GM12878 (cell line): Measurements from ENCODE around the gene ENTREP3. TPM values are rescaled to one million over a fixed set of nuclear protein-coding genes. Genes with fewer than 3 reads are reported as not detected.

Source experiments
- ATAC-seq: fragments of 200-7000 bp; cut with Tn5 transposase; 3 replicates; pipeline ENCODE4 v1.9.1; 2020; ENCODE audit warnings: mild to moderate bottlenecking, moderate library complexity
- BruUV-seq: library from RNA; stranded (reverse); fragments of 400-500 nt; replicated peaks from 2 replicates; lab custom pipeline; 2021; lab: Mats Ljungman, UMichigan
- CTCF ChIA-PET: fragments of 300-600 bp; sonication (Branson Sonifier 250); formaldehyde crosslinking; extraction: SDS; loops from one replicate; lab custom pipeline; 2021; ENCODE audit warnings: inconsistent platforms; lab: Yijun Ruan, JAX
- POLR2A ChIA-PET: fragments of 350-600 bp; formaldehyde crosslinking; extraction: SDS; loops from one replicate; lab custom pipeline; 2021; ENCODE audit warnings: inconsistent platforms; lab: Charles Lee
- RAD21 ChIA-PET: fragments of 300-600 bp; sonication (Branson Sonifier 250); formaldehyde crosslinking; loops from one replicate; lab custom pipeline; 2023; ENCODE audit warnings: antibody characterized with exemption; ENCODE audit not compliant: unreplicated experiment; lab: Charles Lee
- SMC1A ChIA-PET: fragments of 300-600 bp; sonication (Branson Sonifier 250); formaldehyde crosslinking; loops from one replicate; lab custom pipeline; 2023; ENCODE audit not compliant: unreplicated experiment, uncharacterized antibody; lab: Charles Lee
- DNase-seq: peaks from one replicate; pipeline ENCODE4 v3.0.0-alpha.2; 2011; ENCODE audit warnings: low read depth, low spot score
- FAIRE-seq: peaks from 3 replicates; lab custom pipeline; 2011; peaks lifted over from hg19 to GRCh38; lab: Jason Lieb, UNC
- H2AFZ ChIP-seq: 2 replicates; pipeline ENCODE4 v1.6.0; 2011; ENCODE audit warnings: low read depth, low read length, control low read depth; ENCODE audit not compliant: control insufficient read depth
- H3K27ac ChIP-seq: 2 replicates; pipeline ENCODE4 v1.5.1; 2011; ENCODE audit warnings: control low read depth; ENCODE audit not compliant: control insufficient read depth, insufficient read depth
- H3K27me3 ChIP-seq, 2 experiments: replicated peaks in 1 of 2; 2 replicates each; pipeline versions ENCODE4 v1.6.0 to v1.6.1; 2011; ENCODE audit warnings: low read length in 1 of 2; ENCODE audit not compliant: control insufficient read depth in 2 of 2, insufficient read depth in 2 of 2
- H3K36me3 ChIP-seq, 2 experiments: 2 replicates each; pipeline ENCODE4 v1.5.1; 2011; ENCODE audit warnings: low read length in 1 of 2; ENCODE audit not compliant: control insufficient read depth in 2 of 2, insufficient read depth in 2 of 2
- H3K4me1 ChIP-seq: 2 replicates; pipeline ENCODE4 v1.6.1; 2011; ENCODE audit warnings: mild to moderate bottlenecking, low read length, moderate library complexity, mixed read lengths; ENCODE audit not compliant: control insufficient read depth, insufficient read depth
- H3K4me2 ChIP-seq: 2 replicates; pipeline ENCODE4 v1.6.0; 2011; ENCODE audit warnings: control low read depth; ENCODE audit not compliant: control insufficient read depth, insufficient read depth
- H3K4me3 ChIP-seq: fragments of 200-600 bp; sonication (generic); 2 replicates; pipeline ENCODE4 v1.5.1; 2016
- H3K79me2 ChIP-seq: 2 replicates; pipeline ENCODE4 v1.6.0; 2011; ENCODE audit warnings: low read length; ENCODE audit not compliant: control insufficient read depth, insufficient read depth
- H3K9ac ChIP-seq: 2 replicates; pipeline ENCODE4 v1.8.0; 2011; ENCODE audit warnings: low read length, control low read depth, mixed read lengths; ENCODE audit not compliant: control insufficient read depth, insufficient read depth
- H3K9me3 ChIP-seq: replicated peaks from 3 replicates; pipeline ENCODE4 v1.5.1; 2011; ENCODE audit warnings: mild to moderate bottlenecking, low read length; ENCODE audit not compliant: control insufficient read depth, insufficient read depth
- H4K20me1 ChIP-seq: 2 replicates; pipeline ENCODE4 v1.6.0; 2011; ENCODE audit not compliant: control insufficient read depth, insufficient read depth
- BACH1 ChIP-seq: fragments of 450-650 bp; IDR thresholded peaks from 2 replicates; pipeline ENCODE4 v1.6.1; 2017; ENCODE audit warnings: mild to moderate bottlenecking, borderline replicate concordance
- CBFB ChIP-seq: IDR thresholded peaks from 2 replicates; pipeline ENCODE4 v1.6.1; 2016; ENCODE audit warnings: antibody characterized with exemption, low read depth
- CEBPZ ChIP-seq: fragments of 150-350 bp; IDR thresholded peaks from 2 replicates; pipeline ENCODE4 v1.6.1; 2016; ENCODE audit warnings: low read depth, low read length
- EGR1 ChIP-seq, 2 experiments: IDR thresholded peaks; 1 replicate in 1 of 2; 2 replicates in 1 of 2; pipeline ENCODE4 v1.6.1; 2011 to 2012; ENCODE audit warnings: low read depth in 2 of 2, low read length in 2 of 2, borderline replicate concordance in 1 of 2, mild to moderate bottlenecking in 1 of 2, moderate library complexity in 1 of 2
- ESRRA ChIP-seq: IDR thresholded peaks from 2 replicates; pipeline ENCODE4 v1.6.1; 2012; ENCODE audit warnings: mild to moderate bottlenecking, low read length, improper control_type of control experiment
- IRF4 ChIP-seq: IDR thresholded peaks from 2 replicates; pipeline ENCODE4 v1.6.1; 2011; ENCODE audit warnings: low read depth, low read length
- NBN ChIP-seq: fragments of 450-650 bp; IDR thresholded peaks from 2 replicates; pipeline ENCODE4 v1.6.1; 2016
- NKRF ChIP-seq: fragments of 450-650 bp; conservative IDR thresholded peaks from 2 replicates; pipeline ENCODE4 v1.6.1; 2017; ENCODE audit warnings: mild to moderate bottlenecking, moderate library complexity
- RFX5 ChIP-seq: IDR thresholded peaks from 2 replicates; pipeline ENCODE4 v1.6.1; 2011; ENCODE audit warnings: low read depth, low read length, improper control_type of control experiment
- ZBTB11 ChIP-seq: fragments of 450-650 bp; formaldehyde crosslinking; IDR thresholded peaks from 2 replicates; pipeline ENCODE4 v1.5.0; 2022; ENCODE audit warnings: mild to moderate bottlenecking, missing genetic modification characterization
- WGBS: methylation state at CpG from one replicate; pipeline ENCODE4 v1.1.6; 2016; ENCODE audit warnings: low lambda C conversion rate; ENCODE audit not compliant: insufficient replicate concordance, insufficient coverage; ENCODE audit errors: missing lambda C conversion rate; 5-methylcytosine and 5-hydroxymethylcytosine counted together
- in situ Hi-C: fragments of 300-500 bp; cut with MboI; formaldehyde crosslinking; loops from 9 replicates; pipeline ENCODE4 v1.14.3; 2018; ENCODE audit warnings: mixed read lengths
- intact Hi-C: fragments of 100-400 bp; cut with micrococcal nuclease; formaldehyde crosslinking; loops from one replicate; pipeline ENCODE4 v1.14.2; 2022; ENCODE audit not compliant: unreplicated experiment
- polyA plus RNA-seq, 11 experiments: library from polyadenylated mRNA; depleted of rRNA in 4 of 11; unstranded in 6 of 11; stranded (reverse) in 5 of 11; fragments of >200 nt; fragmentation: Nextera tagmentation in 4 of 11; fragmentation: Illumina TruSeq in 1 of 11; extraction: Ambion mirVana in 4 of 11; extraction: Trizol in 1 of 11; gene quantifications; 1 replicate in 1 of 11; 2 replicates in 10 of 11; pipeline versions ENCODE4 v1.2.1 to v1.2.3, GENCODE V29; 2011 to 2016; ENCODE audit warnings: inconsistent platforms in 2 of 11, missing spikeins in 2 of 11, low read depth in 1 of 11
- total RNA-seq, 4 experiments: library from RNA; depleted of rRNA in 3 of 4; stranded (reverse); fragments of >200 nt in 3 of 4; fragmentation: Illumina TruSeq in 1 of 4; extraction: Trizol in 1 of 4; gene quantifications; 2 replicates each; pipeline versions ENCODE4 v1.2.1 to v1.2.3, GENCODE V29; 2013 to 2021
- TF ChIP-seq, protein P1 (sequence below): fragments of 450-650 bp; formaldehyde crosslinking; IDR thresholded peaks from 2 replicates; pipeline ENCODE4 v1.4.0; 2022; ENCODE audit warnings: mild to moderate bottlenecking, moderate library complexity

The ENTREP3 gene
- total and polyA plus RNA-seq, 10 of the 15 experiments (the other 5 are each of a cell fraction or from before 2014, with no cell fraction given) = 1.7 to 31.8 (median 3.9) TPM

- Histone ChIP-seq H3K36me3 (no peaks in the 10 kb centered on the region), H3K27ac (no peak overlapping the region), H2AFZ (no peak overlapping the region), H3K79me2 (no peaks in the 10 kb centered on the region), H3K4me1 (no peaks in the 10 kb centered on the region), H3K9ac (no peak overlapping the region), H4K20me1 (no peaks in the 10 kb centered on the region), H3K4me2 (no peak overlapping the region), H3K9me3 (no peaks in the 10 kb centered on the region), H3K27me3 (no peaks in the 10 kb centered on the region), H3K4me3 (no peak overlapping the region)
- intact Hi-C loops (no loop called here), in situ Hi-C loops (no loop called here)
- DNase-seq = no peak
- POLR2A ChIA-PET = interaction anchor here (0.6 kb wide), 2 partner anchors 15 to 298 kb away, joined by 3 to 4 read pairs; no protein-coding TSS in a partner anchor
- BruUV-seq = no TSS peak
- CTCF ChIA-PET = interaction anchor here (1.1 to 1.3 kb wide), 2 partner anchors 26 to 35 kb away, joined by 3 read pairs; no protein-coding TSS in a partner anchor
- FAIRE-seq = no peak
- RAD21 ChIA-PET = no interaction called here
- SMC1A ChIA-PET = no interaction called here
- 34% methylated on average over 2 of the region's 2 CpGs for WGBS
- no peak for ATAC-seq
- TF ChIP-seq IRF4 (no peak), CEBPZ (no peak), EGR1 (IDR thresholded peaks at IDR 0.05; ENCODE audit: borderline replicate concordance in 1 of 2, low read depth in 2 of 2, low read length in 2 of 2) (no peak), CBFB (no peak), RFX5 (no peak), BACH1 (no peak), NBN (no peak), ZBTB11 (CRISPR knock-in tag) (no peak), NKRF (no peak), ESRRA (no peak)
- TF ChIP-seq, protein P1, sequence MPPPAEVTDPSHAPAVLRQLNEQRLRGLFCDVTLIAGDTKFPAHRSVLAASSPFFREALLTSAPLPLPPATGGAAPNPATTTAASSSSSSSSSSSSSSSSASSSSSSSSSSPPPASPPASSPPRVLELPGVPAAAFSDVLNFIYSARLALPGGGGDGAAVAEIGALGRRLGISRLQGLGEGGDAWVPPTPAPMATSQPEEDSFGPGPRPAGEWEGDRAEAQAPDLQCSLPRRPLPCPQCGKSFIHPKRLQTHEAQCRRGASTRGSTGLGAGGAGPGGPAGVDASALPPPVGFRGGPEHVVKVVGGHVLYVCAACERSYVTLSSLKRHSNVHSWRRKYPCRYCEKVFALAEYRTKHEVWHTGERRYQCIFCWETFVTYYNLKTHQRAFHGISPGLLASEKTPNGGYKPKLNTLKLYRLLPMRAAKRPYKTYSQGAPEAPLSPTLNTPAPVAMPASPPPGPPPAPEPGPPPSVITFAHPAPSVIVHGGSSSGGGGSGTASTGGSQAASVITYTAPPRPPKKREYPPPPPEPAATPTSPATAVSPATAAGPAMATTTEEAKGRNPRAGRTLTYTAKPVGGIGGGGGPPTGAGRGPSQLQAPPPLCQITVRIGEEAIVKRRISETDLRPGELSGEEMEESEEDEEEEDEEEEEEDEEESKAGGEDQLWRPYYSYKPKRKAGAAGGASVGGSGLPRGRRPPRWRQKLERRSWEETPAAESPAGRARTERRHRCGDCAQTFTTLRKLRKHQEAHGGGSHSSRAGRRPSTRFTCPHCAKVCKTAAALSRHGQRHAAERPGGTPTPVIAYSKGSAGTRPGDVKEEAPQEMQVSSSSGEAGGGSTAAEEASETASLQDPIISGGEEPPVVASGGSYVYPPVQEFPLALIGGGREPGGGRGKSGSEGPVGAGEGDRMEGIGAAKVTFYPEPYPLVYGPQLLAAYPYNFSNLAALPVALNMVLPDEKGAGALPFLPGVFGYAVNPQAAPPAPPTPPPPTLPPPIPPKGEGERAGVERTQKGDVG = no peak
Measured at GRCh38 chr1:155286544-155286943, 31.3 kb upstream of the ENTREP3 start.
